Colonic mucosa (tissue), 4 donors: Measurements from ENCODE around the gene PHKB. TPM values are rescaled to one million over a fixed set of nuclear protein-coding genes. Genes with fewer than 3 reads are reported as not detected.

ENCODE experiments used
- DNase-seq: peaks from one replicate; pipeline ENCODE4 v3.0.0-alpha.2; 2020
- H3K27ac ChIP-seq: fragments of 200-600 bp; one replicate; pipeline ENCODE4 v1.8.0; 2021
- H3K27me3 ChIP-seq: fragments of 200-600 bp; one replicate; pipeline ENCODE4 v1.8.0; 2021
- H3K36me3 ChIP-seq: fragments of 200-600 bp; one replicate; pipeline ENCODE4 v1.8.0; 2021
- H3K4me1 ChIP-seq: fragments of 200-600 bp; one replicate; pipeline ENCODE4 v1.8.0; 2021; ENCODE audit warnings: mild to moderate bottlenecking
- H3K4me3 ChIP-seq: fragments of 200-600 bp; one replicate; pipeline ENCODE4 v1.8.0; 2021
- H3K9ac ChIP-seq, 2 donors: one replicate each; pipeline ENCODE4 v1.7.0; 2013; ENCODE audit warnings: control low read depth in 2 of 2, low read depth in 2 of 2, low read length in 2 of 2
- H3K9me3 ChIP-seq: fragments of 200-600 bp; one replicate; pipeline ENCODE4 v1.8.0; 2021
- intact Hi-C: fragments of 100-400 bp; cut with DNase I; formaldehyde crosslinking; loops from one replicate; pipeline ENCODE4 v1.14.1; 2022
- total RNA-seq, 2 donors: library from RNA; stranded (reverse); fragmentation: NEBNext Ultra II Directional in 1 of 2; extraction: Animal tissue kit (Norgen Biotek cat#: 25700) in 1 of 2; gene quantifications; one replicate each; pipeline ENCODE4 v1.2.1, GENCODE V29; 2021
- TF ChIP-seq, protein P1 (sequence below): fragments of 200-600 bp; IDR thresholded peaks from one replicate; pipeline ENCODE4 v1.8.0; 2022; ENCODE audit warnings: antibody characterized with exemption, mild to moderate bottlenecking
- donor health status: healthy.
- donor health status: DM: no; HTN: no; CAD: no.
- donor health status: DM: no; HTN: no; CAD: no.

PHKB gene
- total RNA-seq, 2 donors from 2014 or later = 74.9 to 80.6 TPM

GRCh38 chr16:47473792-47474191, 12.7 kb downstream of the PHKB start:
- DNase-seq = no peak
- no peaks in the 10 kb centered on the region for H3K9me3 ChIP-seq

GRCh38 chr16:47475786-47476185, 14.7 kb downstream of the PHKB start:
- H3K27me3 ChIP-seq = no peaks in the 10 kb centered on the region
- H3K36me3 ChIP-seq = no peaks in the 10 kb centered on the region
- TF ChIP-seq, protein P1, sequence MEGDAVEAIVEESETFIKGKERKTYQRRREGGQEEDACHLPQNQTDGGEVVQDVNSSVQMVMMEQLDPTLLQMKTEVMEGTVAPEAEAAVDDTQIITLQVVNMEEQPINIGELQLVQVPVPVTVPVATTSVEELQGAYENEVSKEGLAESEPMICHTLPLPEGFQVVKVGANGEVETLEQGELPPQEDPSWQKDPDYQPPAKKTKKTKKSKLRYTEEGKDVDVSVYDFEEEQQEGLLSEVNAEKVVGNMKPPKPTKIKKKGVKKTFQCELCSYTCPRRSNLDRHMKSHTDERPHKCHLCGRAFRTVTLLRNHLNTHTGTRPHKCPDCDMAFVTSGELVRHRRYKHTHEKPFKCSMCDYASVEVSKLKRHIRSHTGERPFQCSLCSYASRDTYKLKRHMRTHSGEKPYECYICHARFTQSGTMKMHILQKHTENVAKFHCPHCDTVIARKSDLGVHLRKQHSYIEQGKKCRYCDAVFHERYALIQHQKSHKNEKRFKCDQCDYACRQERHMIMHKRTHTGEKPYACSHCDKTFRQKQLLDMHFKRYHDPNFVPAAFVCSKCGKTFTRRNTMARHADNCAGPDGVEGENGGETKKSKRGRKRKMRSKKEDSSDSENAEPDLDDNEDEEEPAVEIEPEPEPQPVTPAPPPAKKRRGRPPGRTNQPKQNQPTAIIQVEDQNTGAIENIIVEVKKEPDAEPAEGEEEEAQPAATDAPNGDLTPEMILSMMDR = no peak
- H3K9ac ChIP-seq = no peak overlapping the region
- no peak overlapping the region for H3K4me3 ChIP-seq
- no peaks in the 10 kb centered on the region for H3K9me3 ChIP-seq
- H3K27ac ChIP-seq = no peak overlapping the region
- intact Hi-C loops = no loop called here
- no peaks in the 10 kb centered on the region for H3K4me1 ChIP-seq
- no peak for DNase-seq

More at GRCh38 chr16:47473792-47474191, 12.7 kb downstream of the PHKB start:
- no peak overlapping the region for H3K9ac ChIP-seq
- H3K27me3 ChIP-seq = no peaks in the 10 kb centered on the region
- intact Hi-C loops = no loop called here
- no peak overlapping the region for H3K27ac ChIP-seq
- no peak overlapping the region for H3K4me3 ChIP-seq
- no peaks in the 10 kb centered on the region for H3K36me3 ChIP-seq
- H3K4me1 ChIP-seq = no peaks in the 10 kb centered on the region
- TF ChIP-seq, protein P1 = no peak

DNA sequence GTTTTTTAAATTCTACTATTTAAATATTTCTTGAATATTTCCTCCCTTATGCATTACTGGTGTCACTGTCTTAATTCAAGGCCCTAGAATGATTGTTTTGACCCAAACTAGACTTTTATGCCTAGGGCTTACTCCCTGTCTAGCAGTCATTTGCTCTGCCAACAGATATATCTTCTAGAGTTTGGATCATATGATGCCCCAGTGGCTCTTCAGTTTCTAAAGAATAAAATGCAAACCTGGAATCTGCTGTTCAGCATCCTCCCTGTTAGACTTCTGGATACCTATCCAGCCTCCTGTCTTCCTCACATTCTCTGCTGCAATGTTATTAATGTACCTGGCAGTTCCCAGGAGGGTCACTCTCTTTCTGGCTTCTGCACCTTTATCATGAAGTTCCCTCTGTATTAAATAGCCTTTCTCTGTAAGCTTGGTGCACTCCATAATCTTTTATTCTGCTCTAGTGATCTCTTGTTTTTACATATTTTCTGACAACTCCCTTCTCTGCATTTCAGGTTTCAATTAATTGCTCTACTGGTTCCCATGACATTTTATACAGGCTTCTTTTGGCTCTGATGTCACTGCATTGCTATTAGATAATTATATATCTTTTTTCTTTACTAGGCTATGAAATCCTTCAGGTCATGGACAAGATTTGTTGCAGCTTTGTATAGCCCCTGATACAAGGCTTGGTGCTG, 15.7 kb downstream of the PHKB start:
- no peak overlapping the region for H3K27ac ChIP-seq
- intact Hi-C loops = no loop called here
- H3K36me3 ChIP-seq = no peaks in the 10 kb centered on the region
- no peaks in the 10 kb centered on the region for H3K27me3 ChIP-seq
- no peaks in the 10 kb centered on the region for H3K4me1 ChIP-seq
- no peak overlapping the region for H3K9ac ChIP-seq
- H3K4me3 ChIP-seq = no peak overlapping the region
- TF ChIP-seq, protein P1 = no peak
- no peak for DNase-seq
- H3K9me3 ChIP-seq = no peaks in the 10 kb centered on the region

- no peaks in the 10 kb centered on the region for H3K36me3 ChIP-seq
- no peak overlapping the region for H3K4me3 ChIP-seq
- no peaks in the 10 kb centered on the region for H3K4me1 ChIP-seq
- no peak overlapping the region for H3K27ac ChIP-seq
- DNase-seq = no peak
- H3K9me3 ChIP-seq = no peaks in the 10 kb centered on the region
- no peaks in the 10 kb centered on the region for H3K27me3 ChIP-seq
- H3K9ac ChIP-seq = no peak overlapping the region
- intact Hi-C loops = no loop called here
- TF ChIP-seq, protein P1 = no peak
Measured at GRCh38 chr16:47477679-47478078, 16.5 kb downstream of the PHKB start.

- intact Hi-C loops = no loop called here
- Histone ChIP-seq H3K36me3 (no peaks in the 10 kb centered on the region), H3K27me3 (no peaks in the 10 kb centered on the region), H3K9me3 (no peaks in the 10 kb centered on the region), H3K9ac (no peak overlapping the region), H3K4me3 (no peak overlapping the region), H3K4me1 (no peaks in the 10 kb centered on the region), H3K27ac (no peak overlapping the region)
- TF ChIP-seq, protein P1 = no peak
- DNase-seq = no peak
Measured at GRCh38 chr16:47480410-47480809, 19.3 kb downstream of the PHKB start.
